Kidney (tissue), 14 donors: ENCODE data around the gene NDST1. TPM values are rescaled to one million over a fixed set of nuclear protein-coding genes. Genes with fewer than 3 reads are reported as not detected.
A peak's percentile ranks its signal among the peaks of the same experiment; 100 is the strongest.

Source experiments
- DNase-seq, 5 donors: peaks; one replicate each; pipeline ENCODE4 v3.0.0-alpha.2; 2013 to 2020
- FAIRE-seq: peaks from 2 replicates; lab custom pipeline; 2012; peaks lifted over from hg19 to GRCh38; lab: Jason Lieb, UNC
- H3K27ac ChIP-seq, 2 donors: one replicate each; pipeline ENCODE4 v1.7.0; 2013; ENCODE audit warnings: low read depth in 2 of 2, low read length in 2 of 2, inconsistent platforms in 1 of 2
- H3K27me3 ChIP-seq: one replicate; pipeline ENCODE4 v1.7.1; 2013; ENCODE audit warnings: low read length, inconsistent platforms; ENCODE audit not compliant: control insufficient read depth, insufficient read depth
- H3K36me3 ChIP-seq, 3 donors: one replicate each; pipeline versions ENCODE4 v1.7.0 to v1.7.1; 2013; ENCODE audit warnings: low read length in 3 of 3, control low read depth in 1 of 3, inconsistent platforms in 1 of 3; ENCODE audit not compliant: insufficient read depth in 3 of 3, control insufficient read depth in 2 of 3
- H3K4me1 ChIP-seq, 3 donors: one replicate each; pipeline versions ENCODE4 v1.7.0 to v1.7.1; 2013; ENCODE audit warnings: low read length in 3 of 3, inconsistent platforms in 1 of 3, low read depth in 1 of 3; ENCODE audit not compliant: control insufficient read depth in 2 of 3, insufficient read depth in 2 of 3
- H3K4me3 ChIP-seq, 3 donors: one replicate each; pipeline versions ENCODE4 v1.7.0 to v1.8.1; 2013; ENCODE audit warnings: low read length in 3 of 3, control low read depth in 1 of 3, inconsistent platforms in 1 of 3
- H3K9ac ChIP-seq, 3 donors: one replicate each; pipeline versions ENCODE4 v1.7.0 to v1.7.1; 2013; ENCODE audit warnings: low read length in 3 of 3, control low read depth in 1 of 3, inconsistent platforms in 1 of 3
- H3K9me3 ChIP-seq, 3 donors: one replicate each; pipeline versions ENCODE4 v1.7.0 to v1.7.1; 2013; ENCODE audit warnings: low read length in 3 of 3, control low read depth in 1 of 3, inconsistent platforms in 1 of 3; ENCODE audit not compliant: control insufficient read depth in 2 of 3, insufficient read depth in 1 of 3
- intact Hi-C: fragments of 100-400 bp; cut with DNase I; formaldehyde crosslinking; loops from one replicate; pipeline ENCODE4 v1.11.1; 2022
- polyA plus RNA-seq: library from polyadenylated mRNA; stranded (reverse); fragments of 350-450 nt; fragmentation: Illumina TruSeq; extraction: RNeasy Lipid Tissue Mini Kit (QIAGEN cat#74804); gene quantifications from one replicate; pipeline ENCODE4 v1.2.3, GENCODE V29; 2014; ENCODE audit warnings: low read depth, low replicate concordance; ENCODE audit not compliant: insufficient read depth
- total RNA-seq: library from RNA; stranded (reverse); fragmentation: NEBNext Ultra II Directional; extraction: Animal tissue kit (Norgen Biotek cat#: 25700); gene quantifications from one replicate; pipeline ENCODE4 v1.2.1, GENCODE V29; 2021
- TF ChIP-seq, protein P1 (sequence below): IDR thresholded peaks from 3 replicates; pipeline ENCODE4 v1.5.1; 2012; ENCODE audit warnings: mild to moderate bottlenecking, moderate library complexity, borderline replicate concordance; ENCODE audit not compliant: insufficient read depth; ENCODE audit errors: extremely low read depth
- donor health status: control.
- donor health status: control.
- donor health status: control.
- donor health status: control.
- donor health status: control.
- donor health status: DM: yes; HTN: yes; CAD: no.
- donor health status: Normal renal cell carcinoma (clear cell type).

Gene NDST1
- total and polyA plus RNA-seq, 2 donors from 2014 or later = 11.7 to 60.7 TPM

DNA sequence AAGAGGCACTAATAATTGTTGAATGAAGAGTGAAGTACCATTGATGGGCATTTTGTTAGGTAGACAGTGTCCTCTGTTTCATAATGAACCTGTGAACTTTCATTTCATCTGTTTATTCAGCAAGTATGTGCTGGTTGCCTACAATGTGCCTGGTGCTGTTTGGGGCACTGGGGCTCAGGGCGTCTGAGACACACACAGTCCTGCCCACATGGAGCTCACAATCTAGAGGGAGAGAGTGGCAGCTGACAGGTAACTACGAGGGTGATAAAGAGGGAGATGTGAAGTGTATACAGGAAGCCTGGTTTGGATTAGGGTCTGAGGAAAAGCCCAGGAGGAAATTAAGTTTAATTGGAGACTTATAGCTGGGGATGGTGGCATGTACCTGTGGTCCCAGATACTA is 28.5 kb upstream of the NDST1 start:
- no peaks in the 10 kb centered on the region for H3K9me3 ChIP-seq
- no peak overlapping the region for H3K9ac ChIP-seq
- H3K27me3 ChIP-seq = no peaks in the 10 kb centered on the region
- intact Hi-C loops = no loop called here
- DNase-seq (no peak), FAIRE-seq (no peak)
- TF ChIP-seq, protein P1, sequence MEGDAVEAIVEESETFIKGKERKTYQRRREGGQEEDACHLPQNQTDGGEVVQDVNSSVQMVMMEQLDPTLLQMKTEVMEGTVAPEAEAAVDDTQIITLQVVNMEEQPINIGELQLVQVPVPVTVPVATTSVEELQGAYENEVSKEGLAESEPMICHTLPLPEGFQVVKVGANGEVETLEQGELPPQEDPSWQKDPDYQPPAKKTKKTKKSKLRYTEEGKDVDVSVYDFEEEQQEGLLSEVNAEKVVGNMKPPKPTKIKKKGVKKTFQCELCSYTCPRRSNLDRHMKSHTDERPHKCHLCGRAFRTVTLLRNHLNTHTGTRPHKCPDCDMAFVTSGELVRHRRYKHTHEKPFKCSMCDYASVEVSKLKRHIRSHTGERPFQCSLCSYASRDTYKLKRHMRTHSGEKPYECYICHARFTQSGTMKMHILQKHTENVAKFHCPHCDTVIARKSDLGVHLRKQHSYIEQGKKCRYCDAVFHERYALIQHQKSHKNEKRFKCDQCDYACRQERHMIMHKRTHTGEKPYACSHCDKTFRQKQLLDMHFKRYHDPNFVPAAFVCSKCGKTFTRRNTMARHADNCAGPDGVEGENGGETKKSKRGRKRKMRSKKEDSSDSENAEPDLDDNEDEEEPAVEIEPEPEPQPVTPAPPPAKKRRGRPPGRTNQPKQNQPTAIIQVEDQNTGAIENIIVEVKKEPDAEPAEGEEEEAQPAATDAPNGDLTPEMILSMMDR = no peak
- H3K27ac ChIP-seq = no peak overlapping the region
- no peaks in the 10 kb centered on the region for H3K36me3 ChIP-seq
- H3K4me1 ChIP-seq = no peaks in the 10 kb centered on the region
- H3K4me3 ChIP-seq = no peak overlapping the region

DNA sequence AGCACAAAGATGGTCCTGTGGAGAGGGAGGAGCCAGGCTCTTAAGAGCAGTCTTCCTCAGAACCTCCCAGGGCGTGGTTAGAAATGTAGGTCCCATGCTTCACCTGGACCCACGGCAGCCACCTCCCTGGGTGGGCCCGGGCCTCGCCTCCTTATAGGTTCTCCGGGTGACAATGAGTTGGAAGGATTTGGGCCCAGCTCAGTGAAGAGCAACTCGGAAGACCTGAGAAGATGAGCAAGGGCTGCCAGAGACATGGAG is 26.3 kb upstream of the NDST1 start:
- H3K4me3 ChIP-seq = no peak overlapping the region
- H3K9ac ChIP-seq = no peak overlapping the region
- no peak overlapping the region for H3K27ac ChIP-seq
- no peaks in the 10 kb centered on the region for H3K4me1 ChIP-seq
- no peaks in the 10 kb centered on the region for H3K27me3 ChIP-seq
- no peaks in the 10 kb centered on the region for H3K9me3 ChIP-seq
- FAIRE-seq = no peak
- TF ChIP-seq, protein P1 = no peak
- intact Hi-C loops = no loop called here
- no peak for DNase-seq
- H3K36me3 ChIP-seq = no peaks in the 10 kb centered on the region

DNA sequence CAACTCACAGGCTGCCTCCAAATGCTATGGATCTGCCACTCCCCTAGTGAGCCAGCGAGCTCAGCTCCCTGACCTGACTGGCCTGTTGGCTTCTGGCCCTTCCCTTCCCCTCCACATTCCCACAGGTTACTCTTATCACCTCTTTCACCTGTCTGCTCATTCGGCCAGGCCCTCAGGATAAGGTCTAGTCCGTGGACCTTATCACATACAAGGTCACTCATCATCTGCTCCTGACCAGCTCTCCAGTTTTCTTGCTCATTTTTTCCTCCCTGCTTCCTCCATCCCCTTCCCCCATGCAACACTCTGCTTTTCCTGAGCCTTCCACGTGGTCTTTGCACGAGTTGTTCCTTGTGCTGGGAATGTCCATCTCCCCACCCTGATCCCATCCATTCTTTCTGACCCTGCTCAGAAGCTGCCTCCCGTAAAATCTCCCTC is 25.9 kb upstream of the NDST1 start:
- peaks cover 0 to 3% (median under 1%) of the 10 kb centered on the region in 3 donors for H3K4me1 ChIP-seq
- H3K4me3 ChIP-seq = no peak overlapping the region
- no peak overlapping the region for H3K27ac ChIP-seq
- intact Hi-C loops = no loop called here
- TF ChIP-seq, protein P1 = no peak
- no peak overlapping the region for H3K9ac ChIP-seq
- no peak for FAIRE-seq
- no peak for DNase-seq
- H3K36me3 ChIP-seq = no peaks in the 10 kb centered on the region
- no peaks in the 10 kb centered on the region for H3K27me3 ChIP-seq
- no peaks in the 10 kb centered on the region for H3K9me3 ChIP-seq

DNA sequence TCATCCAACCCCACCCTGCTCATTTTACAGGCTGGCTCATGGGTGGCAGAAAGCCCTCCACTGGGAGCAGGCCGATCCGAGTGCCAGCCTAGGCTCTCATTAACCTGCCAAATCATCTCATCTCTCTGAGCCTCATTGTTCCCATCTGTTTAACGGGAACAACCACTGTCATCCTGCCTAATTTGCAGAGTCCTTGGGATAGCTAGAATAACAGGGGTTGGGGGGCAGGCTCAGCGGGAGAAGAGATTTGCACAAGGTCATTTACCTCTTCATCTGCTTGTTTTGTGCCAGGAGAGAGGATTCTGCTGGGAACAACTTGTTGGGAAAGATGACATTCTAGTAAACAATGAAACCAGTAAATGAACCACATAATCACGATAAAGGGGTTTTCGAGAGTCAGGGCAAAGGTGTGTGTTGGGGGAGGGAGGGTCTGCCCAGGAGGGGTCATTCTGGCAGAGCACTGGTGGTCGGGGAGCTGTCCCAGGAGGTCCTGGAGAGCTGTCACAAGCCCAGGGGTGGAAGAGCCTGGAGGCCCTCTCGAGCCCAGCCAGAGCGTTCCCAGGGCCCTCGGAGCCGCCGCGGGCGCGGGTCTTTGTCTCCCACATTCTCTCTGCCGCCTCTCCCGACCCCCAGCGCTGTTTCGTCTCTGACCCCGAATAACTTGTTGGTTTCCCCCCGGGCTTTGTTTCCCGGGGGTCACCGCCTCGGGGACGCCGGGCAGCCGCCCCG is 22.8 kb upstream of the NDST1 start:
- no peaks in the 10 kb centered on the region for H3K27me3 ChIP-seq
- H3K4me3 ChIP-seq = peak overlapping the region; percentile 19 to 73 (median 31)
- H3K9ac ChIP-seq = peak overlapping the region in 2 of 3 donors; percentile 77 to 91
- no peaks in the 10 kb centered on the region for H3K9me3 ChIP-seq
- FAIRE-seq = no peak
- intact Hi-C loops = no loop called here
- TF ChIP-seq, protein P1 = no peak
- H3K4me1 ChIP-seq = peaks cover 2 to 30% (median 29%) of the 10 kb centered on the region in 3 donors
- no peaks in the 10 kb centered on the region for H3K36me3 ChIP-seq
- peak overlapping the region; percentile 90 to 93 for H3K27ac ChIP-seq
- DNase-seq = peak in 2 of 5 donors; percentile 68 to 77
